ENCODE data around the gene MCF2L2.

- TF ChIP-seq CTCF (conservative IDR thresholded peaks at IDR 0.05 in 1 of 2, IDR thresholded peaks at IDR 0.05 in 1 of 2; ENCODE audit: extremely low read depth in 1 of 2, insufficient read depth in 1 of 2, low read depth in 1 of 2, low read length in 2 of 2) (no peak), EZH2 (IDR thresholded peaks at IDR 0.05; ENCODE audit: borderline replicate concordance, low read length) (no peak)
Observed at GRCh38 chr3:183185696-183186095, 242.7 kb downstream of the MCF2L2 start.
